ENCODE measurements around the gene HERC2.

- TF ChIP-seq POLR2A (IDR thresholded peaks at IDR 0.05) (no peak), CTCF (IDR thresholded peaks at IDR 0.05) (no peak), EP300 (IDR thresholded peaks at IDR 0.05) (no peak)
Measured at GRCh38 chr15:28169366-28169765, 152.6 kb downstream of the HERC2 start.

All from tibial nerve (tissue), 4 donors.